GM18870 (cell line): Measurements from ENCODE around the gene GABRG3.
"Not testable (repeated sequence)": the region's sequence is repeated elsewhere in the genome, so short reads cannot be mapped to it uniquely, and the experiment has no call there.

ENCODE experiments used
- ATAC-seq: cut with Tn5 transposase; IDR thresholded peaks from one replicate; pipeline ENCODE4 v1.9.1; 2021; ENCODE audit warnings: moderate library complexity; ENCODE audit not compliant: unreplicated experiment

GABRG3 gene

GRCh38 chr15:27324886-27325615 is 354.1 kb downstream of the GABRG3 start:
- ATAC-seq: no peak

GRCh38 chr15:27327467-27328025 is 356.6 kb downstream of the GABRG3 start:
- no peak for ATAC-seq

GRCh38 chr15:27328186-27328585 is 357.2 kb downstream of the GABRG3 start:
- no peak for ATAC-seq

DNA sequence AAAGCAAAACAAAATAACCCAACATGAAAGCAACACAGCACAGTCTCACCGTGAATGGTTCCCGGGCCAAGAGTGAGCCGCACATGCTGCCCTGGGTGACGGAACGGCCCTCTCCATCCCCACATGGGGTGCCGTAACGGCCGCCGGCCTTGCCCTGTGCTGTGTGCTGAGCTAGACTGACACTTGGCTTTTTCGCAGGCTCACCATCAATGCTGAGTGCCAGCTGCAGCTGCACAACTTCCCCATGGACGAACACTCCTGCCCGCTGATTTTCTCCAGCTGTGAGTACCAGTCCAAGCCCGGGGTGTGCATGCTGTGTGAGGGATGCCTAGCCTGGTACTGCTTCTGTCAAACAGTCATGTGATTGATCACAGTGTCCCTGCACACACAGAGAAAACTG is 357.6 kb downstream of the GABRG3 start:
- no peak for ATAC-seq

DNA sequence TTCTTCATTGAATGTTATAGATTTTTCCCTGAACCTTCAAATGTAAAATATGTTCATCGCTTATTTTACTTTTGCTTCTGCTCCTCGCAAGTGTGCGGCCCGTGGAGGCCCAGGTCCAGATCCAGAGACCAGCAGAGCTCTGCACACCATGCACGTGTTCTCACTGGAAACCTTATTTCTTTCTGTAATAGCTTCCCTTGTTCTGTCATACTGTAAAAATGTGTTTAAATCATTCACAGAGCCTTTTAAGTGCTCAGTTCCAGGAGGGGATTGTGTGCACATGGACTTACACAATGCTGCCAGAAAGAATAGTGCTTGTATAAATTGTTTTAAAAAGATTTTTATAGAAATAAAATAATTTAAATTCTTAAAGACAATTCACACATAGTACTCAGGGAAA is 359.3 kb downstream of the GABRG3 start:
- ATAC-seq: no peak

GRCh38 chr15:27336676-27337075 is 365.7 kb downstream of the GABRG3 start:
- ATAC-seq: no peak

GRCh38 chr15:27339138-27339537 is 368.2 kb downstream of the GABRG3 start:
- no peak for ATAC-seq

GRCh38 chr15:27341780-27342343 is 370.9 kb downstream of the GABRG3 start:
- ATAC-seq: no peak

- no peak for ATAC-seq
Measured at GRCh38 chr15:27342991-27343390, 372.0 kb downstream of the GABRG3 start.

- no peak for ATAC-seq
Measured at GRCh38 chr15:27352136-27352535, 381.2 kb downstream of the GABRG3 start.

DNA sequence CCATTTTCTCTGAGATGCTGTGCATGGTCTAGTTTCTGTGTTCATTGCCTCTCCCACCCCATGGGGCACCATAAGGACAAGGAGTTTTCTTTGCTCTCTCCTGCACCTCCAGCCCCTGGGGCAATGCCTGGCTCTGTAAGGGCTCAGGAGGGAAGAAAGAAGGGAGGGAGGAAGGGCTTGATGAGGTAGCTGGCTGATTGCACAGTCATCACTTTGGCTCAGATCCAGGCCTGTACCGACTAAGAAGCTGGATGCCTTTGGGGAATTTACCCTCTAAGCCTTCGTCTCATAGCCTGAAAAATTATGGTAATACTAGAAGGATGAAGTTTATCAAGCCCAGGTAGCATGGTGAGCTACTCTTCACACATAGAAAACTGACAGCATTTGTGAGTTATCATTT is 382.9 kb downstream of the GABRG3 start:
- no peak for ATAC-seq

- no peak for ATAC-seq
Measured at GRCh38 chr15:27358751-27359434, 387.9 kb downstream of the GABRG3 start.

DNA sequence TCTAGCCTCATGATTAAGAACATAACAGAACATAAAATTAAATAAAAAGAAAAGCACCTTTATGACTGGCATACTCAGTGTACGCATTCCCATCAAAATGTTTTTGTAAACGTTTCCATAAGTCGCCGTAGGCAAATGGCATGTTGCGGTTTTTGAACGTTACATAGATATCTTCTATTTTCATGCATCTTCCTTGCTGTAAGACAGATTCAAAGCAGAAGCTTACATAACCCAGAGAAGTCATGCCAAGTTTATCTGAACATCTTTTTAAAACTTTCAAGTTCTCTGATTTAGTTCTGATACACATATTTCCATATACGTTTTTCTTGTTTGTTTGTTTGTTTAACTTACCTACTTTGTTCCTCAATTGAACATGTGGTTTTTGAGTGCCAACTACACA is 388.6 kb downstream of the GABRG3 start:
- no peak for ATAC-seq

GRCh38 chr15:27360316-27360715 is 389.3 kb downstream of the GABRG3 start:
- ATAC-seq: no peak

DNA sequence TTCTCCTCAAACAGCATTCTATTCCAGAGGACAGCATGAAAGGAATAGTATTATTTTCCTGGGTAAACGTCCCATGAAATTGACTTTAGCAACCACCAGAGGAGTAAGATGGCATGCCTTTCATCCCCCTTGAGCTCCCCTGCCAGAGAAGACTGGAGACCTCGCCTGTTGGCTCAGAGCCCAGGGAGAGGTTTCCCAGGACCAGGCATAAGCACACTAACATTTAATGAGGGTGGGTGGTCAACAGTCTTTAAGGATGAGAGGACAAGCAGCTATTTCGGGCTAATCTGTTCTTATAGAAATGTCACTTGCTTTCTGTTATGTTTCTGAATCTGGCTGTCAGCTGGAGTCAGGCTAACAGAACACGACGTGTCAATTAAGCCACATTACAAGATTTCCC is 390.5 kb downstream of the GABRG3 start:
- ATAC-seq: no peak

DNA sequence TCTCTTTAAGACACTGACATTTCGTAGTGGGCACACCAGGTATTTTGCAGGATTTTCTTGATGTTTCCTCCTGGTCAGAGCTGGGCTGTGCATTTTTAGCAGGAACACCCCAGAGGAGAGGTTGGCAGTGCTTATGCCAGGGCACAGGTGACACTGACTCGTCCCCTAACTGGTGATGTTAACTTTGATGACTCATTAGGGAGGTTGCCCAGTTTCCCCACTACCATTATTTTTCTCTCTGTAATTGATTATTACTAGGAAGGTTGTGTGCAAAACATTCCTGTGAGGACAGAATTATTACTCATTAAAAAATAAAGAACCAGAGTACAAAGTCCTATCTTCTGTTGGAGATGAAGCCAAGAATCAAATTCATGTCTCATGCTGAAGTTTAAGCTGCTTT is 394.5 kb downstream of the GABRG3 start:
- no peak for ATAC-seq

DNA sequence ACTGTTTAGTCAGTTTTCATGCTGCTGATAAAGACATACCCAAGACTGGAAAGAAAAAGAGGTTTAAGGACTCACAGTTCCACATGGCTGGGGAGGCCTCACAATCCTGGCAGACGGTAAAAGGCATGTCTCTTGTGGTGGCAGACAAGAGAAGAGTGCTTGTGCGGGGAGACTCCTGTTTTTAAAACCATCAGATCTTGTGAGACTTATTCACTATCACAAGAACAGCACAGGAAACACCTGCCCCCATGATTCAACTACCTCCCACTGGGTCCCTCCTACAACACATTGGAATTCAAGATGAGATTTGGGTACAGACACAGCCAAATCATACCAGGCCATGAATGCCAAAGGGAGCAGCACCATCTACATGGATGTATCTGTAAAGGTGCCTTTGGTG is 406.4 kb downstream of the GABRG3 start:
- not testable (repeated sequence) for ATAC-seq

GRCh38 chr15:27382361-27383025 is 411.5 kb downstream of the GABRG3 start:
- ATAC-seq: no peak

GRCh38 chr15:27383726-27384125 is 412.7 kb downstream of the GABRG3 start:
- no peak for ATAC-seq

- no peak for ATAC-seq
Measured at GRCh38 chr15:27392163-27392562, 421.2 kb downstream of the GABRG3 start.

DNA sequence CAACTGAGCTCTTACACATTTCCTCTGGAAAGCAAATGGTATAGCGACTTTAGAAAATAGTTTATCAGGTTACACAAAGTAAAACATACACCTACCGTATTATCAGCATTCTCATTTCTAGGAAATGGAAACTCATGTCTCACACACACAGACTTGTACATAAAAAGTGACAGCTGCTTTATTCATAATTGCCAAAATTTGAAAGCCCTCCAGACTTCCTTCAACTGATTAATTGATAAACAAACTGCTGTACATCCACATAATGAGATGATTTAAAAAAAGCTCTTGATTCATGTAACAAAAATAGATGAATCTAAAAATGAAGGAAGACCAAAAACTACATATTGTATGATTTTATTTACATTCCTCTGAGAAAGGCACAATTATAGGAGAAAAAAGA is 425.5 kb downstream of the GABRG3 start:
- ATAC-seq: no peak
